CD4-positive, alpha-beta T cell treated with Interleukin-4 for 1 hour (primary cell): Measurements from ENCODE around the gene PLEKHG5.
"Not testable (repeated sequence)": the region's sequence is repeated elsewhere in the genome, so short reads cannot be mapped to it uniquely, and the experiment has no call there.

ENCODE experiments used
- DNase-seq, 2 donors: peaks; one replicate each; pipeline ENCODE4 v3.0.0-alpha.2; 2020 to 2022

The PLEKHG5 gene

DNA sequence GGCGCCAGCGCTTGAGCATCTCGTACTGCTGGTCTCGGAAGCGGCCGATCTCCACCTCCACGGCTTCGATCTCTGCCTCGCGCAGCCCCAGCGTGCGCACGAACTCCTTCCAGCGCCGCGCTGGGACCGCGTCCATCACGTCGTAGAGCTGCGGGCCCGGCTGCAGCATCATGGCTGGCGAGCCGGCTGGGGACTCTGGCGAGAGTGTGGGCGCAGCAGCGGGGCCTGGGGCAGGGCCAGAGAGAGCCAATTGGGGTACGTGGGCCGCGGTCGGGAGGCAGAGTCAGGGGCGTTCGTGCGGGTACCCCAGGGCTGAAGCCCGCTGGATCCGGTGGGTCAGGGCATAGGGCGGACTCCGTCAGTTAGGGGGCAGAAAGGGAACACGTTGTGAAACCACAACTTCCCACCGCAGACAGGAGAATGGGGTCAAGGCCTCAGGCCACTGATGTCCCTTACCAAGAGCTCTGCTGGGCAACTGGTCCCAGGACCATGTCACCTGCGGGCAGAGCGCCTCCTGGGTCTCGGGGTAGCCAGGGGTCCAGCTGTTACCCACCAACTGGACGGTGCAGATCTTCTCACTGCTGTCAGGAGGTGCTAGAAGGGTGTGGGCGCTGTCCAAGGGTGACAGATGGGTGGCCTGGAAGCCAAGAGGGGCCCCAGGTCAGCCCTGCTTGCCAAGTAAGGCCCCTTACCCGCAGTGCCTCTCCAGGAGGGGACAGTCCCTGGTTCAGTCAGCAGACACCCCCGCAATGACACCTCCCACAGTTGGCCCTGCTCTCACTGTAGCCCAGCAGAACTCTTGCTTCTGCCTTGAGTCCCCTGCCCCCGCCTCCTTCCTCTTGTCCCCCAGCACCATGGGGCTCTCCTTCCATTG, 29.7 kb downstream of the PLEKHG5 start:
- no peak for DNase-seq

DNA sequence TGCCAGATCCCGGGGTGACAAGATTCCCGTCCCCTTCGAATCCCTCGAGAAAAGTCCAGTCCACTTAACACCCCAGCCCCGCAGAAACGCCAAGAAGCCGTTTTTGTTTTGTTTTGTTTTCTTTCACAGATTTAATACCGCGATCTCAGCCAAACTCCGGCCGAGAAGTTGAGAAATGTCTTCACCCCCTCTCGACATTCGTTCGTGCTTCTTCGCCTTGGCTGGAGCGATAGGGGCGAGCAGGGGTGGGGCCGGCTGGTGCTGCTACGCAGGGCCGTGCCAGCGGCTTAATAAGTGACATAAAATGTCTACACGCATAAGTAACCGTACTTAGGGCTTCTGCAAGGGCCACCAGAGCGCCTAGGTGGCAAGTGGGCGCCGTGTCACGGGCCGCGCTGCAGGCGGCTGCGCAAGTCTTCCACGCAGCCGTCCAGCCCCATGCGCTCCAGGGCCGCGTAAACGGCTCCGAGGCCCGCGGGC, 30.4 kb downstream of the PLEKHG5 start:
- DNase-seq = no peak

DNA sequence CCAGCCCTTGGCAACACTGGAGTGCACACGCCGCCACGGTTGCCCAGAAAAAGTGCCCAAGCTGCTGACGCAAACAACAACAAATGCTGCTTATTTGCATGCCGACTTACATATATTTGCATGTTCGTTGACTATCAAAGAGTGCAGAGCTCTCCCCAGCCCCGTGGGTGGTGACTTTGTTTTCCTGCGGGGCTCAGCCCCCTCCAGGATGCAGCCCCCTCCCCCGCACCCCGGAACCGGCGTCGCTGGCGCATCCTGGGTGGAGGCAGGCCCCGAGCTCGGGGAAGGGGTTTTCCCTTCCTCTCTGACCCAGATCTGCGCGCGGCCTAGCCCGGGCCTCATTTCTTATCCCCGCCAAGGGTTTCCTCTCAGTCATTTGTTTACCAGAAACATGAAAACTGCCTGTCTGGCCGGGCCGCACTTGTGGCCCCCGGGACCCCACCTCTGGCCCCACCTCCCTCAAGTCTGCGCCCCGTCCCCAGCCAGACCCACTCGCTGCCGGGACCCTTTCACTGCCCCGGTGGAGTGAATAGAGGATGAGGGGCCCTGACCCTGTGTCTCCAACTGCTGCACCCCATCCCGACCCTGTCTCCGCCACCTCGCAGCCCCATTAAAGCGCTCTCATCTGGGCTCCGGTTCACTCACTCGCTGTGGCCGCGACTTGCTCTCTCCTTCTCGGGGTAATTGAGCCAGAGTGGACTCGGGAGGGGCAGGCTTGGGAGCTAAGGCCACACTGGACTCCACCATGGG, 31.0 kb downstream of the PLEKHG5 start:
- DNase-seq = peak; percentile 89 to 93

DNA sequence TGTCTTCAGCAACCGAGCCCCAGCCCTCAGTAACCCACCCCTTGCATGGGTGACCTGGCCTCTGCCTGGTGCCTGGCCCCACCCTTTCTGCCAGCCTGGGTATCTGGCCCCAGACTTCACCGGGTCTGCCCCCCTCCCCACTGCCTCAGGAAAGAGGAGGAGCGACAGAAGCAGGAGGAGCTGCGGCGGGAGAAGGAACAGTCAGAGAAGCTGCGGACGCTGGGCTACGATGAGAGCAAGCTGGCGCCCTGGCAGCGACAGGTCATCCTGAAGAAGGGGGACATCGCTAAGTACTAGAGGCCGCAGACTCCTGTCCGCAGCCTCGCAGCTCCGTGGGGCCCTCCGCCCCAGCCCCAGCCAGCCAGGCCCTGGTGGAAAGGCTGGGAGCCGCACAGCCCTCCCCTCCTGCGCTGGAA, 31.6 kb downstream of the PLEKHG5 start:
- peak; percentile 59 to 74 for DNase-seq

DNA sequence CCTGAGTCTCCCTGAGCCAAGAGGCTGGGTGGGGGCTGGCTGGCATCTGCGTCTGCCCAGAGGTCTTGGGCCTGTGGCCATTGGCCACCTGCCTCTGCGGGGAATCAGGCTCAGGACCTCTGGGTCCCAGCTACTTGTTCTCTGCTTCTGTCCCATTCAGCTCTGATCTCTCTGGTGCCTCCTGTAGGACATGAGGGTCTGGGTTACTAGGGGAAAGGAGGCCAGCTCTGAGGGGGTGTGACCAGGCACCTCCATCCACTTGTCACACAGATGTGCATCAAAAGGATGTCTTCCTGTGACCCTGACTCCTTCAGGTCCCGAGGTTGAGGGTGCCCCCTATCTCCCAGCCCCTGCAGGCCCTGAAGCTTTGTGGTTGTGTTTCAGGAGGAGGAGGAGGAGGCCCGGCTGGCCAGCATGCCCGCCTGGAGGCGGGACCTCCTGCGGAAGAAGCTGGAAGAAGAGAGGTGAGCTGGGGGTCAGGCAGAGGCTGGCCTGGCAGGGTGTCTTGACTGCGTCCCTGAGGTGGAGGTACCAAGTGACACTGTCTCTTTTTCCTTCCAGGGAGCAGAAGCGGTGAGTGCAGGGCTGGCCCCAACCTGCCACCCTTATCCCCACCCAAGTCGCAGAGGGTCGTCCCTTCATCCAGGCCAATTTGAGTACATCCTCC, 34.5 kb downstream of the PLEKHG5 start:
- no peak for DNase-seq

DNA sequence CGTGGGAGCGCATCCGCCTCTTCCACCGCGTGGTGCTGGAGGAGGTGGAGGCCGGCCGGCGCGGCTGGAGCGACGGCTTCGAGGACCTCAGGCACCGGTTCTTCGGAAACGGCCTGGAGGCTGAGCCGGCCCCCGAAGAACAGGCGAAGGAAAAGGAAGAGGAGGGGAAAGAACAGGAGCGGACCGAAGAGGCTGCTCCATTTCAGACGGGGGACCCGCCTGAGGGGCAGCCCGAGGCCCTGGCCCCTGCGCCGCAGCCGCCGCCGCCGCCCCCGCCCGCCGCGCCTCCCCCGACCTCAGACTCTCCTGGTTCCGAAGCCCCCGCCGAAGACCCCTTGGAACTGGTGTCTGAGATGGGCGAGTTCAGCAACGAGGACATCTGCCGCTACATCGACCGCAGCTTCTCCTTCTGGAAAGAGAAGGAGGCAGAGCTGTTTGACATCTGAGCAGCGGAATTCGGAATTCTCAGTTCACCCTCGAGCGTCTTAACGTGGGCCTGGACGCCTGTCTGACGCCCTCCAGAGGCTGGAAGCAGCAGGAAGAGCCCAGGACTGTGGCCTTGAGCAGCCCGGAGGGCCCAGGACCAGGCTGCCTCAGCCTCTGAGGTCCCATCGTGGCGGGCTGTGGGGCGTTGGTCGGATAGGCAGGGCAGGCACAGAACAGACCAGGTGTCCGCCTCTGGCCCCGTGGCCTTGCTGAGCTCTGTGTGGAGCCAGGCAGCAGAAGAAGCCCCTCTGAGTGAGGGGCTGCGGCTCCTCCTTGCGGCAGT, 35.5 kb downstream of the PLEKHG5 start:
- DNase-seq = not testable (repeated sequence)

DNA sequence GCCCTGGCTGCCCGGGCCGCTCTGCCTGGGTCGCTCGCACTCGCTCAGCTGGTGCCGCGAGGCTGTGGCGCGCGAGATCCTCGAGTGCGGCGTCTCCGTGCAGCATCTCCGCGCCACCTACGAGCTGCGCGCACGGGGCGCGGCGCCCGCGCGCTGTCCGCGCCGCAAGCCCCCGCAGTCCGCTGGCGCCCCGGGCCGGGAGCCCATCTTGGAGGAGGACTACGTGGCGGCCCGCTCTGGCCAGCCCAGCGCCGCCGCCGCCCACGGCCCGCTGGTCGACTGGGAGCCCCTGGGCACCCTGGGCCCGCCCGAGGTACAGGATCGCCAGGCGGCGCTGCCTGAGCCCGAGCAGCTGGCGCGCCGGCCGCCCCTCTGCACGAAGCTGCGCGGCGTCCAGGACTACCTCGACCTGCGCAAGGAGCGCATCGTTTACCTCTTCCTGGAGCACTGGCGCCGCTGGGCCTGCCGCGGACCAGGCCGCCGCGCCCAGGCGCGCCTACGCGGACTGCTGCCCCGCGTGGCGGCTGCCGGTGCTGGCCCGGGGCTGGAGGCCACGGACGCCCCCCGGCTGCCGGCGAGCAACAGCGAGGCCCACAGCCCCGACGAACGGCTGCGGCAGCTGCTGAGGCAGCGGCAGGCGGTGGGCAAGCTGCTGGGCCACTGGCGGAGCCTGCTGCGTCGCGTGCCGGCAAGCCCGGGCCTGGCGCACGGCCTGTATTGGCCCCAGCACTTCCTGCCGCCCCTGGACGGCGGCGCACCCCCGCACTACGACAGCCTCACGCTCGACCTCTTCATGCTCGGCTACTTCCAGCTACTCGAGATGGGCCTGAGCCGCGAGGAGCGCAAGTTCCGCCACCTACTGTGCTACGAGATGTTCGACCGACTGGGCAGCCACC, 36.4 kb downstream of the PLEKHG5 start:
- peak in 1 of 2 donors; percentile 52 for DNase-seq

DNA sequence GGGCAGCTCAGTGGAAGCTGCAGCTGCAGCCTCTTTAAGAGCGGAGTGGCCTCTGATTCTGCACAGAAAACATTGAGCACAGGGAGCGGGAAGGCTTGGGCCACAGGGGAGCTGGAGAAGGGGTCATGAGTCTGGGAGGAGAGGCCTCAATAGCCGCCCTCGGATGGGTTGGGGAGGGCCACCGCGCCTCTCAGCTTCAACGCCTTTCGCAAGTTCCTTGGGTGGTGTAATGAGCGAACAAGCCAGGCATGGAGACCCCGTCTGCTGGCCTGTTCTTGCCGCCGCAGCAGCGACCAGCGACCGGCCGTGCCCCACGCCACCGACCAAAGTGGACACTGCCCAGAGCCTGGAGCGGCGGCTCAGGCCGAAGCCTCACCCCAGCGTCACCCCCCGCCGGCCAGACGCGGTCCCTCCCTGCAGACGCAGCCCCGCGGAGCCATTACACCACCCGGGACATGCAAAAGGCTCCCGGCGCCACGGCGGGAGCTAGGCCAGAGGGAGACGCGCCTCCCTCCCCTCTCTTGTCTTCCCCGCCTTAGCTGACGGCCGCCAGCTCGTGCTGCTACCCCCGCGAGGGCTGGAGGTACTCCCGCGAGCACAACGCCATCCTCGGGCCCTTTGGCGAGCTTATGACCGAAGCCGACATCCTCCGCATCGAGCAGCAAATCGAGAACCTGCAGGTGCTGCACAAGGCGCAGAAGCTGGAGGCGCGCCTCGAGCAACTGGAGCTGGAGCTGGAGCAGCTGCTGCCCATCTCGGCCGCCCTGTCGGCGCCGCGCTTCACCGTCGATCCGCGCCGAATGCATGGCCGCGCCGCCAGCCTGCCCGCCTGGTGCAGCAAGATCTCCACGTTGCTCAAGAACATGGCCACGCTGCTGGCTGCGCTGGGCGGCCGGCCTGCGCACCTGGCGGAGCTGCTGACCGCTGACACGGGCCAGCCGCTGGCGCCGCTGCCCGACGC, 37.3 kb downstream of the PLEKHG5 start:
- DNase-seq = not testable (repeated sequence)

DNA sequence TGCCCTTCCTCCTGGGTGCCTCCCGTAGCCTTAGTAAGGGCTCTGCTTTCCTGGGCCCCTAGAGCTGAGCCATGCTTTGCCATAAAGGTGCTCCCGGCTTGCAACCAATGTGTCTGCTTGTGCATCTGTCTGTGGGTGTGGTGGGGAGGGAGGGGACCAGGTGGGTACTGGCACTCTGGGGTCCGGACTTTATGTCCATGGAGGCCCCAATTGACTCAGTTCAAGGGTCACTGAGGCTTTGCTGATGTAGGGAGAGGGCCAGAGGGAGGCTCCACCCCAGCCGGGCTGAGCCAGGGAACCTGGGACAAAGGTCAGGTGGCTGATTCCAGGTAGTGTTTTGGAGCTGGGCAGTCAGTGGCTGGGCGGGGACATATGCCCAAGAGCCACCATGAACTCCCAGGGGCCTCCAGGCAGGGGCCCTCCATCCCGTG, 40.5 kb downstream of the PLEKHG5 start:
- DNase-seq = no peak

DNA sequence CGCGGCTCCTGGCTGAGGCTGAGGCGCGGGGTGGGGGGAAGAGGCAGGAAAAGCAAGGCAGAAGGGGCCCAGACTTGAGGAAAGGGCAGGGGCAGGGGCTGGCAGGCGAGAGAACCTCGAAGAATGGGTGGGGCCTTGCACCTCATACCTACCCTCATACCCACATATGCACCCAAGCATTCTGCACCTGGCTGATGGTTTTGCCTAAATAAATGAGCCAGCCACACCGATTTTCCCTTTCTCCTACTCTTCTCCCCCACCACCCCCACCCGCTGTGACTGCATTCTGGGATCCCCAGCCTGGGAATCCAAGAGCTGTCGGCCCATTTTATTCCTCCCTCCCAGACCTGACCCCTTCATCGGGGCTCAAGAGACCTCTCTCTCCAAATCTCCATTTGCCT, 41.0 kb downstream of the PLEKHG5 start:
- not testable (repeated sequence) for DNase-seq

DNA sequence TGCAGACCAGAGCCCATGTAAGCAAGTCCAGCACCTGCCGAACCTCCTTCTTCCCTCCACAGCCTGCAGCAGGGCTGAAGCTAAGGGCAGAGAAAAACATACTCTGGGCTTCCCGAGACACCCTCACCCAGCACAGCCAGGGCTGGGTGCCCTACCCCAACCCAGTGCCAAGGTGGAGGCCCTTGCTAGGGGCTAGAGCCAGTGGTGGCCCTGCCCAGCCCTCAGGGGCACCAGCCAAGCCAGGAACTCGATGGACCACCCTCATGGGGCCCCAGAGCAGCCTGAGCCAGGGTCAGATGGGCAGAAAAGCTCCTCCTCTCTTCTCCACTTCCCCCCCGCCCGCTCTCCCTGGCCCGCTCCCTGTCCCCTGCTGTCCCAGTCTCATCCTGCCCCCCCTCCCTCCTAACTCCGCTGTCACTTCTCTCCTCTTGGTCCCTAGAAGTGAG, 41.4 kb downstream of the PLEKHG5 start:
- no peak for DNase-seq

DNA sequence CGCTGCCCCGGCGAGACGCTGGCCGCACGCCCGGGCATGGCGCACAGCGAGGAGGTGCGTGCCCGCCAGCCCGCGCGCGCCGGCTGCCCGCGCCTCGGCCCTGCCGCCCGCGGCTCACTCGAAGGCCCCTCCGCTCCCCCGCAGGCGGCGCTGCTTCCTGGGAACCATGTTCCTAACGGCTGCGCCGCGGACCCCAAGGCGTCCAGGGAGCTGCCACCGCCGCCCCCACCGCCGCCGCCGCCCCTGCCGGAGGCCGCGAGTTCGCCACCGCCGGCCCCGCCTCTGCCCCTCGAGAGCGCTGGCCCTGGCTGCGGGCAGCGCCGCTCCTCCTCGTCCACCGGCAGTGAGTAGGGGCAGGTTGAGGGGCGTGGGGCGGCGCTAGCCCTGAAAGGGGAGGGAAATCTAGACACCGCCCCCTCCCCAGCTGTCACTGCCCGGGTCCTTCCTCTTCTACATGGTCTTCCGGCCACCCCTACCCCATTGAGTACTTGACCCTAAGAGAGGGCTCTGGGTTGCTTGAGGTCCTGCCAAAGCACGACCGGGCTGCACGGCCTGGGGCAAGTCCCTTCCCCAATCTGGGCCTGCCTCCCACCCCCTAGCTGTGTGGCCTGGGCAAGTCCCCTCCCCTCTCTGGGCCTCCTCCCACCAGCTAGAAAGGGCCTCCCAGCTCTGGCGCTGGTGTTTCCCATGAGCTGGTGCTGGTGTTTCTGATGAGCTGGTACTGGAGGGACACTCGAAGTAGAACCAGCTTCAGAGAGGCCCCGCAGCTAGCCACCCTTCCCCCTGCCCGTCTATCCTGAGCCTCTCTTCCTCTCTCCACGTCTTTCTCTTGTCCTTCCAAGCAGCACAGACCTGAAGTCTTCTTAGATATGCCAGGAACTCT, 42.5 kb downstream of the PLEKHG5 start:
- DNase-seq = peak in 1 of 2 donors; percentile 40

DNA sequence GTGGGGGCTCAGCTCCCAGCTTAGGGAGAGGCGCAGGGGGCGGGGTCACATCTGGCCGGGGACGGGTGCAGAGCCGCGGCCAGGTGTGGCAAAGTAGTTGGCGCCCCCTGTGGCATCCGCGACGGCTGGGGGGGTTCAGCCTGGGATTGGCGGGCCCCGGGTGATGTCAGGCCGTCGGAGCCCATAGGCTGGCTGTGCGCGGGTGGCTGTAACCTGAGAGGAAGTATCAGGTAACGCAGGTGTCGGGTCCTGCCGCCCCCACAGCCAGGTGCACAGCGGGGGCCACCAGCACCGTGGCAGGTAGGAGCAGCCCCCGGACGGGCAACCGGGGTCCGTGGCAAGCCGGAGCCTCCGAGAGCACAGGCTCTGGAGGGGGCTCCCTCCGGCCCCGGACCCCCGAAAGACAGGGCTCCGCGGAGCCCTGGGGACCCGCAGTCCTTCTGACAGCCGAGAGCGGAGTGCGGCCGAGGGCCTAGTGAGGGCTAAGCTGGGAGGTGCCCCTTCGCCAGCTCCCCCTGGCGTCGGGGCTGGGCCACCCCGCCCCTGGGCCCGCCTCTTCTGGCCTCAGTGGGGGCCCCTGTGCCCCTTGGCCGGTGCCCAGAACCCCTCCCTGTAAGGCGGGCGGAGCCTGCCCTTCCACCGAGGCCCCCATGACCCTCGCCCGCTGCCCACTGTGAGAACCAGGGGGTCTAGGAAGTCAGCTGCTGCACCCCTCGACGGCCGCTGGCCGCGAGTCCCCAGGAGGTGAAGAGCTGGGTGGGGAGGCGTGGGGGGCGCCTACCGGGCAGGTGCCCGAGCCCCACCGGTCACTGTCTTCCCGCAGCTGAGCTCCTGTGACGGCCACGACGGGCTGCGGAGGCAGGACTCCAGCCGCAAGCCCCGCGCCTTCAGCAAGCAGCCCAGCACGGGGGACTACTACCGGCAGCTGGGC, 43.4 kb downstream of the PLEKHG5 start:
- peak; percentile 55 to 68 for DNase-seq

DNA sequence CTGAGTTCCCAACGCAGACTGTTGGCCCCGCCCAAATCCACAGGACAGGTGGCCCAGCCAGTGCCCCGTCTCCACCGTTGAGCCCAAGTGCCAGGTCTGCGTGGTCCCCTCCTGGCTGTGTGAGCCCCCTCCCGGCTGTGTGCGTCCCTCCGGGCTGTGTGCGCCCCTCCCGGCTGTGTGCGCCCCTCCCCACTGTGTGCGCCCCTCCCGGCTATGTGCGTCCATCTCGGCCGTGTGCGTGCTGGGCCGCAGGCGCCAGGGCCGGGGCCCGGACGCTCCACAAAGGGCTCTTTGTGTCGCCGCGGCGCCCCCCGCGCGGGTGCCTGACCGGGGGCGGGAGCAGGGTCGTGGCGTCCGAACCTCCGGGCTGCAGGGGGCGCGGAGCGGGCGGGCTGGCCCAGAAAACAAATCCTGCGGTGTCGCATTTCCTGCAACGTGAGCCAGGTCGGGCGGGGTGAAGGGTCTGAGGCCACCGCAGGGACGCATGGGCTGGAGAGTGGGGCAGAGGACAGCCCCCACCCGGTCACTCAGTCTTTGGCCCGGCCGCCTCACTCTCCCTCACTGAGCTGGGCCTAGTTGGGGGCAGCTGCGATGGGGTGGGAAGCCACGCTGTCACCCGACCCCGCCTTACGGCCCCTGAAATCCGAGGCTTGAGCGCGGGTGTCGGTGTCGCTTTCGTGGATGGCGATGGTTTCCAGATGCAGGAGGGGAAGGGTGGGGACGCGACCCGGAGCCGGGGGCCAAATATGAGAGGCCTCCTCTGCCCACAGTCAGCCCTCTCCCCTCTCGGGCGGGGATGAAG, 44.2 kb downstream of the PLEKHG5 start:
- no peak for DNase-seq

DNA sequence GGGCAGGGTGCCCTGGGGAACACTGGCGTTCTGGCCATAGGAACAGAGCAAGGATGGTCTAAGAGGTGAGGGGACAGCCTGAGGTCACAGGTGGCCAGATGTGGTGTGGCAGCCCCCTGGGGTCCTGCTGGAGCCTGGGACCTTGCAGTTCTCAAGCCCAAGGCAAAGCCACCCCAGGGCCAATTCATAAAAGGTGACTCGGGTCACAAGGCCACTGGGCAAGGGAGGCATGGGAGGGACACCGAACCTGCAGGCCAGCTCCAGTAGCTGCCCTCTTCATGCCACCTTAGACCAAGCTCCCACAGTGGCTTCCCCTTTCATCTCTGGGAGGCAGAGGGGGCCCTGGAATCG, 44.8 kb downstream of the PLEKHG5 start:
- no peak for DNase-seq

DNA sequence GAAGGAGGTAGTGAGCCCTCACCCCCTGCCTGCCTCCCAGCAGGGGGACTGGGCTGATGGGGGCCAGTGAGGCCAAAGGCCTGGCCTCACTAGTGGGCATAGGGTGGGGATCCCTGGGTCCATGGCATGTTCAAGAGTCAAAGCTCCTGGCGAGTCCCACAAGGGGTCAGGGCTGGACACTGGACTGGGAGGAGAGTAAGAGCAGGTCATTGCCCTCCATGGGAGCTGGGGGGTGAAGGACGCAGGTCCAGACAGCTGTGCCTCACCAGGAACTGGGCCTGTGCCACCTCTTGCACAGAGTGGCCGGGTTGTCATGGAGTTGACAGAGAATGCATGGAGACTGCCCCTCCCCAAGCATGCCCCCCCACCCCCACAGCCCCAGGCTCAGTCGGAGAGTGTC, 45.5 kb downstream of the PLEKHG5 start:
- not testable (repeated sequence) for DNase-seq
